Measurements from ENCODE around the gene ARHGEF18. TPM values are rescaled to one million over a fixed set of nuclear protein-coding genes. Genes with fewer than 3 reads are reported as not detected.

ARHGEF18 gene
- total RNA-seq, 1 experiment from 2014 or later, result 38.3 TPM

- H3K4me1 Mint-ChIP-seq, result no peaks in the 10 kb centered on the region
- 0 out of 7 replicates have a peak overlapping the region, but pooled peaks of 1 of the 3 experiments have one; percentile 17 for H3K27ac Mint-ChIP-seq
- no CpG with 5 or more reads among the region's 7 CpGs for WGBS (ENCODE audit: extremely low coverage, insufficient read length, low lambda C conversion rate)
- Histone ChIP-seq H2BK120ac (ENCODE audit: low read depth, low read length, poor library complexity, severe bottlenecking) (no peak overlapping the region), H2BK5ac (ENCODE audit: insufficient read length, low read length) (no peak overlapping the region), H3K23me2 (ENCODE audit: insufficient read length, low read depth, low read length, poor library complexity, severe bottlenecking) (no peaks in the 10 kb centered on the region), H3K27ac (ENCODE audit: insufficient read length, low read depth, low read length) (no peak overlapping the region), H2BK12ac (ENCODE audit: insufficient read length, low read depth, low read length) (no peak overlapping the region), H3K27me3 (ENCODE audit: insufficient read depth, low read length) (no peaks in the 10 kb centered on the region), H3K4me1 (ENCODE audit: insufficient read depth, low read length) (no peaks in the 10 kb centered on the region), H4K8ac (replicated peaks; ENCODE audit: insufficient read length, low read depth, low read length) (no peak overlapping the region), H3K79me2 (ENCODE audit: insufficient read depth, low read length) (no peaks in the 10 kb centered on the region), H3K9me3 (ENCODE audit: control insufficient read depth, low read depth, low read length) (no peaks in the 10 kb centered on the region), H4K5ac (ENCODE audit: insufficient read length, low read depth, low read length) (no peak overlapping the region), H3K9ac (ENCODE audit: extremely low read depth, insufficient read length, low read length) (no peak overlapping the region), H3K4ac (ENCODE audit: low read depth, low read length) (no peak overlapping the region), H4K20me1 (ENCODE audit: control insufficient read depth, insufficient read depth, insufficient read length) (no peaks in the 10 kb centered on the region), H2BK15ac (ENCODE audit: low read depth, low read length) (no peak overlapping the region), H3K4me2 (ENCODE audit: insufficient read depth, insufficient read length, low read length) (no peak overlapping the region), H4K91ac (ENCODE audit: insufficient read length, low read depth, low read length) (no peak overlapping the region), H3K56ac (ENCODE audit: insufficient read length, low read depth, low read length) (no peak overlapping the region), H3K23ac (ENCODE audit: insufficient read length, low read depth, low read length) (no peak overlapping the region), H3T11ph (ENCODE audit: low read length) (no peak overlapping the region), H2AFZ (ENCODE audit: low read length) (no peak overlapping the region), H2AK5ac (ENCODE audit: insufficient read length, low read length) (no peak overlapping the region), H3K14ac (ENCODE audit: insufficient read depth, low read length) (no peak overlapping the region), H3K18ac (ENCODE audit: insufficient read length, low read depth, low read length) (no peak overlapping the region), H2BK20ac (ENCODE audit: low read depth, low read length, poor library complexity, severe bottlenecking) (no peak overlapping the region), H3K79me1 (ENCODE audit: insufficient read depth, low read depth, low read length, poor library complexity, severe bottlenecking) (no peaks in the 10 kb centered on the region)
- peaks cover 6 to 12% of the 10 kb centered on the region in 2 experiments; a peak in 4 of 5 replicates for H3K9me3 Mint-ChIP-seq
- no peak overlapping the region for H3K4me3 Mint-ChIP-seq
- no peaks in the 10 kb centered on the region for H3K36me3 Mint-ChIP-seq (ENCODE audit: insufficient read depth in 1 of 3, low read depth in 3 of 3)
- H3K27me3 Mint-ChIP-seq (ENCODE audit: low read depth), result peaks cover 6% of the 10 kb centered on the region; the same call in 1 of the 2 replicates
- no peak for TF ChIP-seq CTCF (conservative IDR thresholded peaks at IDR 0.05)
- DNase-seq, result no peak
Measured at GRCh38 chr19:7312816-7313215, 35.9 kb upstream of the ARHGEF18 start.

Measured in H9 (cell line).